Endothelial cell of umbilical vein (primary cell): ENCODE data around the gene ADGRD2. TPM values are rescaled to one million over a fixed set of nuclear protein-coding genes. Genes with fewer than 3 reads are reported as not detected.

Experiments
- BruUV-seq: library from RNA; stranded (reverse); fragments of 400-500 nt; replicated peaks from 2 replicates; lab custom pipeline; 2021; lab: Mats Ljungman, UMichigan
- CTCF ChIA-PET: fragments of 300-600, 350-600 bp; sonication (Branson Sonifier 250); formaldehyde crosslinking; loops from one replicate; lab custom pipeline; 2021; ENCODE audit warnings: antibody characterized with exemption, inconsistent platforms; lab: Charles Lee
- POLR2A ChIA-PET: fragments of 300-600, 350-600 bp; sonication (Branson Sonifier 250); formaldehyde crosslinking; loops from one replicate; lab custom pipeline; 2021; ENCODE audit warnings: antibody characterized with exemption, inconsistent platforms; lab: Charles Lee
- DNase-seq: peaks from one replicate; pipeline ENCODE4 v3.0.0-alpha.2; 2011; ENCODE audit warnings: low read depth, low spot score
- FAIRE-seq: peaks from 2 replicates; lab custom pipeline; 2011; peaks lifted over from hg19 to GRCh38; lab: Jason Lieb, UNC
- H2AFZ ChIP-seq: 2 replicates; pipeline ENCODE4 v1.6.0; 2012; ENCODE audit warnings: low read depth, low read length, control low read depth, inconsistent platforms
- H3K27ac ChIP-seq: 2 replicates; pipeline ENCODE4 v1.5.1; 2011; ENCODE audit warnings: low read depth, mild to moderate bottlenecking, control low read depth, low read length, moderate library complexity; ENCODE audit not compliant: insufficient read depth
- H3K27me3 ChIP-seq, 2 experiments: 2 replicates each; pipeline versions ENCODE4 v1.6.0 to v1.6.1; 2011; ENCODE audit warnings: low read length in 2 of 2, mixed read lengths in 1 of 2; ENCODE audit not compliant: control insufficient read depth in 2 of 2, insufficient read depth in 2 of 2
- H3K36me3 ChIP-seq, 2 experiments: 2 replicates in 1 of 2; 3 replicates in 1 of 2; pipeline ENCODE4 v1.5.1; 2011; ENCODE audit warnings: low read length in 2 of 2, mild to moderate bottlenecking in 1 of 2, moderate library complexity in 1 of 2; ENCODE audit not compliant: control insufficient read depth in 2 of 2, insufficient read depth in 2 of 2; ENCODE audit errors: extremely low read depth in 1 of 2
- H3K4me1 ChIP-seq: 3 replicates; pipeline ENCODE4 v1.5.1; 2011; ENCODE audit warnings: mild to moderate bottlenecking, low read length; ENCODE audit not compliant: control insufficient read depth, insufficient read depth; ENCODE audit errors: extremely low read depth
- H3K4me2 ChIP-seq: 2 replicates; pipeline ENCODE4 v1.6.1; 2011; ENCODE audit warnings: low read length, control low read depth, mixed read lengths; ENCODE audit not compliant: insufficient read depth
- H3K4me3 ChIP-seq, 3 experiments: fragments of 200-600 bp in 1 of 3; sonication (generic), shearing (Covaris generic) in 1 of 3; replicated peaks in 1 of 3; 2 replicates each; pipeline ENCODE4 v1.5.1; 2011 to 2016; ENCODE audit warnings: control low read depth in 3 of 3, low read length in 3 of 3, mild to moderate bottlenecking in 2 of 3, inconsistent platforms in 1 of 3, low read depth in 1 of 3, moderate library complexity in 1 of 3; ENCODE audit not compliant: insufficient read depth in 1 of 3
- H3K79me2 ChIP-seq: 2 replicates; pipeline ENCODE4 v1.6.0; 2012; ENCODE audit warnings: low read length, inconsistent platforms; ENCODE audit not compliant: control insufficient read depth, insufficient read depth
- H3K9ac ChIP-seq: replicated peaks from 2 replicates; pipeline ENCODE3; 2011; ENCODE audit warnings: low read length, control low read depth; ENCODE audit not compliant: insufficient read depth; ENCODE audit errors: extremely low read depth
- H3K9me1 ChIP-seq: replicated peaks from 3 replicates; pipeline ENCODE4 v1.6.0; 2011; ENCODE audit warnings: mild to moderate bottlenecking, low read length; ENCODE audit not compliant: control insufficient read depth, insufficient read depth; ENCODE audit errors: extremely low read depth
- H3K9me3 ChIP-seq: replicated peaks from 2 replicates; pipeline ENCODE4 v1.5.1; 2012; ENCODE audit warnings: low read length, inconsistent platforms; ENCODE audit not compliant: control insufficient read depth, insufficient read depth
- H4K20me1 ChIP-seq: replicated peaks from 2 replicates; pipeline ENCODE3; 2011; ENCODE audit warnings: mild to moderate bottlenecking, low read length; ENCODE audit not compliant: control insufficient read depth, insufficient read depth; ENCODE audit errors: extremely low read depth
- EZH2 ChIP-seq: IDR thresholded peaks from 2 replicates; pipeline ENCODE4 v1.6.1; 2012; ENCODE audit warnings: borderline replicate concordance, low read depth, mild to moderate bottlenecking, moderate library complexity, low read length, inconsistent platforms; ENCODE audit not compliant: severe bottlenecking
- FOS ChIP-seq: IDR thresholded peaks from 2 replicates; pipeline ENCODE4 v1.6.1; 2011; ENCODE audit warnings: mild to moderate bottlenecking, low read length, moderate library complexity, borderline replicate concordance; ENCODE audit not compliant: insufficient read depth
- GATA2 ChIP-seq: IDR thresholded peaks from 2 replicates; pipeline ENCODE4 v1.7.0; 2011; ENCODE audit warnings: low read depth, mild to moderate bottlenecking, moderate library complexity, mixed read lengths, low read length; ENCODE audit not compliant: insufficient read length, insufficient read depth
- JUN ChIP-seq: IDR thresholded peaks from 2 replicates; pipeline ENCODE4 v1.6.1; 2011; ENCODE audit warnings: borderline replicate concordance, low read depth; ENCODE audit not compliant: insufficient read length, insufficient read depth
- MYC ChIP-seq: IDR thresholded peaks from one replicate; pipeline ENCODE4 v1.6.1; 2011; ENCODE audit warnings: mild to moderate bottlenecking, low read depth, low read length
- POLR2AphosphoS5 ChIP-seq: IDR thresholded peaks from 2 replicates; pipeline ENCODE4 v1.6.1; 2012; ENCODE audit warnings: low read depth, mild to moderate bottlenecking, control low read depth, low read length, moderate library complexity; ENCODE audit not compliant: insufficient read depth
- dilution Hi-C: fragments of 300-500 bp; cut with MboI; formaldehyde crosslinking; loops from one replicate; pipeline ENCODE4 v1.15.0; 2019; ENCODE audit warnings: low sequenced_read_pairs; ENCODE audit not compliant: extremely low pct_ligation_motif_present
- intact Hi-C: fragments of 100-400 bp; cut with micrococcal nuclease; formaldehyde crosslinking; loops from one replicate; pipeline ENCODE4 v1.10.0; 2022
- polyA plus RNA-seq, 4 experiments: library from polyadenylated mRNA; depleted of rRNA in 3 of 4; stranded (reverse) in 3 of 4; unstranded in 1 of 4; fragments of >200 nt; gene quantifications; 2 replicates each; pipeline versions ENCODE4 v1.2.1 to v1.2.3, GENCODE V29; 2011 to 2012; ENCODE audit warnings: missing spikeins in 1 of 4
- total RNA-seq: library from RNA; stranded (reverse); gene quantifications from 2 replicates; pipeline ENCODE4 v1.2.3, GENCODE V29; 2021
- TF ChIP-seq, protein P1 (sequence below), 2 donors: IDR thresholded peaks; 1 replicate in 1 of 2; 2 replicates in 1 of 2; pipeline ENCODE4 v1.5.1; 2011; ENCODE audit warnings: low read length in 2 of 2, mild to moderate bottlenecking in 2 of 2, moderate library complexity in 2 of 2, control low read depth in 1 of 2, inconsistent platforms in 1 of 2, low read depth in 1 of 2; ENCODE audit not compliant: insufficient read depth in 1 of 2; ENCODE audit errors: extremely low read depth in 1 of 2

The ADGRD2 gene
- total and polyA plus RNA-seq, 2 donors (not counting 3 experiments of a cell fraction or from before 2014, with no cell fraction given): not detected

DNA sequence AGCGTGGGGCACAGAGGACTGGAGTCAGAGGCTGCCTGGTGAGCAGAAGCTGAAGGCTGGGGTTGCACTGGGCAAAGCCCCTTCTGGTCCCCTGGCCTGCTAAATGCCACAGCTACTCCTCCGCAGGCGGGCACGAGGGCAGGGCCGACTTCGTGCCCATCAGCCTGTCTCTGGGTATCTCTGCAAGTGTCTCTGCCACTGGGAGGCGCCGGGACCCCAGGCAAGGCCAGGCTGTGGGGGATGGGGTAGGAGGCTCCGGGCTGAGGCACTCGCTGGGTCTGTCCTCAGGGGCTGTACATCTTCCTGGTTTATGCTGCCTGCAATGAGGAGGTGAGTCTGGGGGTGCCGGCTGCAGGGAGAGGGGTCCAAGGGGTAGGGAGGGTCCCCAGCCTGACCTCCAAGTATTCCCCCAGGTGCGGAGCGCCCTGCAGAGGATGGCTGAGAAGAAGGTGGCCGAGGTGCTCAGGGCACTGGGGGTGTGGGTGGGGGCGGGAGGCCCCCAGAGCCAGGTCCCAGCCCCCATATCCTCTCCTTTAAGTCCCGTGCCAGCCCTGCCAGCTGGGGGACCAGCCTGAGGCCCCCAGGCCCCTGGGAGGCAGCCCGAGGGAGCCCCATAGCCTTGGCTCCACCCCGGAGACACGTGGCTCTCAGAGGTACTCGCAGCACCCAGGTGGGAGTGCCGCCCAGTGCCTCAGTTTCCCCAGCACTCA lies 25.1 kb downstream of the ADGRD2 start:
- TF ChIP-seq EZH2 (no peak), FOS (no peak), GATA2 (no peak), MYC (no peak), JUN (no peak), POLR2AphosphoS5 (no peak)
- TF ChIP-seq, protein P1, sequence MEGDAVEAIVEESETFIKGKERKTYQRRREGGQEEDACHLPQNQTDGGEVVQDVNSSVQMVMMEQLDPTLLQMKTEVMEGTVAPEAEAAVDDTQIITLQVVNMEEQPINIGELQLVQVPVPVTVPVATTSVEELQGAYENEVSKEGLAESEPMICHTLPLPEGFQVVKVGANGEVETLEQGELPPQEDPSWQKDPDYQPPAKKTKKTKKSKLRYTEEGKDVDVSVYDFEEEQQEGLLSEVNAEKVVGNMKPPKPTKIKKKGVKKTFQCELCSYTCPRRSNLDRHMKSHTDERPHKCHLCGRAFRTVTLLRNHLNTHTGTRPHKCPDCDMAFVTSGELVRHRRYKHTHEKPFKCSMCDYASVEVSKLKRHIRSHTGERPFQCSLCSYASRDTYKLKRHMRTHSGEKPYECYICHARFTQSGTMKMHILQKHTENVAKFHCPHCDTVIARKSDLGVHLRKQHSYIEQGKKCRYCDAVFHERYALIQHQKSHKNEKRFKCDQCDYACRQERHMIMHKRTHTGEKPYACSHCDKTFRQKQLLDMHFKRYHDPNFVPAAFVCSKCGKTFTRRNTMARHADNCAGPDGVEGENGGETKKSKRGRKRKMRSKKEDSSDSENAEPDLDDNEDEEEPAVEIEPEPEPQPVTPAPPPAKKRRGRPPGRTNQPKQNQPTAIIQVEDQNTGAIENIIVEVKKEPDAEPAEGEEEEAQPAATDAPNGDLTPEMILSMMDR (IDR thresholded peaks at IDR 0.05; ENCODE audit: extremely low read depth in 1 of 2, insufficient read depth in 1 of 2, low read depth in 1 of 2, low read length in 2 of 2): no peak
- Histone ChIP-seq H3K27me3 (peaks cover 20 to 27% of the 10 kb centered on the region in 2 experiments), H3K9ac (no peak overlapping the region), H3K27ac (no peak overlapping the region), H3K4me2 (no peak overlapping the region), H2AFZ (no peak overlapping the region), H3K9me3 (no peaks in the 10 kb centered on the region), H4K20me1 (no peaks in the 10 kb centered on the region), H3K9me1 (no peaks in the 10 kb centered on the region), H3K4me3 (no peak overlapping the region), H3K36me3 (no peaks in the 10 kb centered on the region), H3K79me2 (no peaks in the 10 kb centered on the region), H3K4me1 (no peaks in the 10 kb centered on the region)
- no TSS peak for BruUV-seq
- ChIA-PET POLR2A (no interaction called here), CTCF (interaction anchor here (1.1 kb wide), 1 partner anchor 62 kb away, joined by 3 read pairs; no protein-coding TSS in a partner anchor)
- no peak for DNase-seq
- no peak for FAIRE-seq
- intact Hi-C loops (no loop called here), dilution Hi-C loops (no loop called here)
